ENCODE data around the gene GPC5. TPM values are rescaled to one million over a fixed set of nuclear protein-coding genes. Genes with fewer than 3 reads are reported as not detected.
A peak's percentile ranks its signal among the peaks of the same experiment; 100 is the strongest.

Gene GPC5
- total RNA-seq, 2 experiments from 2014 or later, result 2.4 TPM; not detected in 1

DNA sequence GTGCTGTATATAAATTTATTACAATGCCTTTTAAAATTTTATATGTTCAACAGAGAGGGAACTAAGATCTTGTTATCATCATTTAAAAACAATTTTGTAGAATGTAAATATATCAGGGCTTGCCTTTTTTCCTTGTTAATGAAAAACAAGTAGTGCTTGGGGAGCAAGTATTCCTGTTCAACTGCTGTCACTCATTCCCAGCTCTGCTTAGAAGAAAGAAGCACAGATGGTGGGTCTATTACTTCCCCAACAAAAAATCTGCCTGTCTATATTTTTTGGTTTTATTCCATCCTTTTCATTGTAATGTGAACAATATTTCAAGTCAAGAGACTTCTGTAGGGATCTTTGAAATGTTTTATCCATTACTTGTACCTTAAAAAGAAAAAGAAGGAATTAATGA, 503.9 kb downstream of the GPC5 start:
- POLR2A ChIA-PET, result interaction anchor here (0.6 to 1.3 kb wide), 6 partner anchors 10 to 368 kb away, joined by 3 read pairs; no protein-coding TSS in a partner anchor
- CTCF ChIA-PET (ENCODE audit: unreplicated experiment), result no interaction called here

GRCh38 chr13:91904005-91904404, 505.6 kb downstream of the GPC5 start:
- H3K9me3 ChIP-seq (ENCODE audit: low read length), result no peaks in the 10 kb centered on the region
- no peak overlapping the region for H3K27ac ChIP-seq (ENCODE audit: low read depth, low read length, poor library complexity, severe bottlenecking)
- no peak overlapping the region for H2AFZ ChIP-seq (ENCODE audit: low read length)
- no peaks in the 10 kb centered on the region for H3K79me2 ChIP-seq (ENCODE audit: insufficient read depth, low read depth, low read length)
- H3K4me2 ChIP-seq (ENCODE audit: low read length), result no peak overlapping the region
- H3K36me3 ChIP-seq (ENCODE audit: insufficient read depth, low read length), result no peaks in the 10 kb centered on the region
- H3K4me3 ChIP-seq (ENCODE audit: low read depth, low read length, poor library complexity, severe bottlenecking), result no peak overlapping the region
- no peak for DNase-seq (ENCODE audit: low spot score)
- H4K20me1 ChIP-seq (ENCODE audit: insufficient read depth, low read length), result no peaks in the 10 kb centered on the region
- TF ChIP-seq CTCF (conservative IDR thresholded peaks at IDR 0.05; ENCODE audit: low read length) (no peak), EZH2phosphoT487 (IDR thresholded peaks at IDR 0.05; ENCODE audit: borderline replicate concordance, low read depth, low read length) (no peak)
- BruUV-seq (replicated peaks), result no TSS peak
- POLR2A ChIA-PET, result interaction anchor here (0.6 to 1.4 kb wide), 18 partner anchors 8 to 494 kb away, joined by 3 to 19 read pairs (median 4); no protein-coding TSS in a partner anchor
- CTCF ChIA-PET (ENCODE audit: unreplicated experiment), result no interaction called here
- no peaks in the 10 kb centered on the region for H3K9me2 ChIP-seq (ENCODE audit: insufficient read depth, low read length)
- intact Hi-C loops (cut with micrococcal nuclease; ENCODE audit: unreplicated experiment), result no loop called here
- no peaks in the 10 kb centered on the region for H3K4me1 ChIP-seq (ENCODE audit: insufficient read depth, low read length, poor library complexity, severe bottlenecking)

More for the DNA sequence above, 503.9 kb downstream of the GPC5 start:
- Histone ChIP-seq H3K9me3 (ENCODE audit: low read length) (no peaks in the 10 kb centered on the region), H3K4me3 (ENCODE audit: low read depth, low read length, poor library complexity, severe bottlenecking) (no peak overlapping the region), H3K36me3 (ENCODE audit: insufficient read depth, low read length) (no peaks in the 10 kb centered on the region), H3K79me2 (ENCODE audit: insufficient read depth, low read depth, low read length) (no peaks in the 10 kb centered on the region), H3K4me1 (ENCODE audit: insufficient read depth, low read length, poor library complexity, severe bottlenecking) (no peaks in the 10 kb centered on the region), H2AFZ (ENCODE audit: low read length) (no peak overlapping the region), H3K4me2 (ENCODE audit: low read length) (no peak overlapping the region), H3K27ac (ENCODE audit: low read depth, low read length, poor library complexity, severe bottlenecking) (no peak overlapping the region), H4K20me1 (ENCODE audit: insufficient read depth, low read length) (no peaks in the 10 kb centered on the region), H3K9me2 (ENCODE audit: insufficient read depth, low read length) (no peaks in the 10 kb centered on the region)
- no TSS peak for BruUV-seq (replicated peaks)
- TF ChIP-seq EZH2phosphoT487 (IDR thresholded peaks at IDR 0.05; ENCODE audit: borderline replicate concordance, low read depth, low read length), result no peak
- no peak for DNase-seq (ENCODE audit: low spot score)
- intact Hi-C loops (cut with micrococcal nuclease; ENCODE audit: unreplicated experiment), result no loop called here

DNA sequence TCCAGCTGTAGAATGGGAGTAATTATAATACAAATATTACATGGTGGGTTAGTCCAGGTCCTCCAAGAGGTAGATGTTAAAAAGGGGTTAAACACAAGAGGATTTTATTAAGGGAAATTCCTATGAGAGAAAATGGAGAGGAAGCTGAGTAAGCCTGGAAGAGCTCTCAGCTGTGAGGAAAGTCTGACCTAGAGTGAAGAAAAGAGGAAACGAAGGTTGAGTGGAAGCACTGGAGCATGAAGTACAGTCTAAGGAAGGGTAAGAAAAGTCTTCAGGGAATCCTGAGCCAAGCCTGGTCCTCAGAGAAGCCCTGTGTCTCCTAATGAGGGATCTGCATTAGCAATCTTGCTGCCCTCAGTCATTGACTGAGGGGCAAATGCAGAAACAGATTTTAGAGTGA, 506.2 kb downstream of the GPC5 start:
- no peak for TF ChIP-seq CTCF (conservative IDR thresholded peaks at IDR 0.05; ENCODE audit: low read length)
- no peak for TF ChIP-seq EZH2phosphoT487 (IDR thresholded peaks at IDR 0.05; ENCODE audit: borderline replicate concordance, low read depth, low read length)
- CTCF ChIA-PET (ENCODE audit: unreplicated experiment), result no interaction called here
- intact Hi-C loops (cut with micrococcal nuclease; ENCODE audit: unreplicated experiment), result no loop called here
- no peaks in the 10 kb centered on the region for H3K9me2 ChIP-seq (ENCODE audit: insufficient read depth, low read length)
- POLR2A ChIA-PET, result interaction anchor here (0.6 to 1.4 kb wide), 6 partner anchors 8 to 336 kb away, joined by 3 to 19 read pairs (median 4); no protein-coding TSS in a partner anchor
- BruUV-seq (replicated peaks), result no TSS peak
- no peak overlapping the region for H2AFZ ChIP-seq (ENCODE audit: low read length)
- H3K4me1 ChIP-seq (ENCODE audit: insufficient read depth, low read length, poor library complexity, severe bottlenecking), result no peaks in the 10 kb centered on the region
- H3K36me3 ChIP-seq (ENCODE audit: insufficient read depth, low read length), result no peaks in the 10 kb centered on the region
- H3K4me2 ChIP-seq (ENCODE audit: low read length), result no peak overlapping the region
- DNase-seq (ENCODE audit: low spot score), result peak; percentile 45
- H3K27ac ChIP-seq (ENCODE audit: low read depth, low read length, poor library complexity, severe bottlenecking), result no peak overlapping the region
- no peak overlapping the region for H3K4me3 ChIP-seq (ENCODE audit: low read depth, low read length, poor library complexity, severe bottlenecking)
- H3K9me3 ChIP-seq (ENCODE audit: low read length), result no peaks in the 10 kb centered on the region
- H3K79me2 ChIP-seq (ENCODE audit: insufficient read depth, low read depth, low read length), result no peaks in the 10 kb centered on the region
- no peaks in the 10 kb centered on the region for H4K20me1 ChIP-seq (ENCODE audit: insufficient read depth, low read length)

Data from OCI-LY7 (cell line).